ENCODE data around the gene ICAM3.
A peak's percentile ranks its signal among the peaks of the same experiment; 100 is the strongest.
"Not testable (repeated sequence)": the region's sequence is repeated elsewhere in the genome, so short reads cannot be mapped to it uniquely, and the experiment has no call there.

The ICAM3 gene

DNA sequence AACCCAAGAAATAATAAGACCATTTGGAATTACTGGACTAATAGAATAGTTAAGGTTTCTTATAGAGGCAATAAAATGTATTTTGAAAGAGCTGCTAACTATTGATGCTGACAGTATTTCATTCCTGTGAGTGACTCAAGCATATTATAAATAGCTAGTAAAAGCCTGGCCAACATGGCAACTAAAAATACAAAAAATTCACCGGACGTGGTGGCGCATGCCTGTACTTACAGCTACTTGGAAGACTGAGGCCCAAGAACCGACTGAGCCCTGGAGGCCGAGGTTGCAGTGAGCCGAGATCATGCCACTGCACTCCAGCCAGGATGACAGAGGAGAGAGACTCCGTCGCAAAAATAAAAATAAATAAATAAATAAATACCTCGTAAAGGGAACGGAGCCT, 5.4 kb upstream of the ICAM3 start:
- no peak for DNase-seq (ENCODE audit: low read depth)

DNA sequence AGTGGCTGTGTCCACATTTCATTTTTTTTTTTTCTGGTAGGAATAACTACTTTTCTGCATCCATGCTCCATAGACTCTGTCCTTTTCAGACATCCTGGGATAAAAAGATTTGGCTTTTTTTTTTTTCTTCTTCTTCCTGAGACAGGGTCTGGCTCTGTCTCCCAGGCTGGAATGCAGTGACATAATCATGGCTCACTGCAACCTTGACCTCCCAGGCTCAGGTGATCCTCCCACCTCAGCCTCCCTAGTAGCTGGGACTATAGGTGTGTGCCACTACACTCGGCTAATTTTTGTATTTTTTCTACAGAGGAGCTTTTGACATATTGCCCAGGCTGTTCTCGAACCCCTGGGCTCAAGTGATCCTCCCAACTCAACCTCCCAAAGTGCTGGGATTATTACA, 4.1 kb upstream of the ICAM3 start:
- DNase-seq (ENCODE audit: low read depth) = no peak

DNA sequence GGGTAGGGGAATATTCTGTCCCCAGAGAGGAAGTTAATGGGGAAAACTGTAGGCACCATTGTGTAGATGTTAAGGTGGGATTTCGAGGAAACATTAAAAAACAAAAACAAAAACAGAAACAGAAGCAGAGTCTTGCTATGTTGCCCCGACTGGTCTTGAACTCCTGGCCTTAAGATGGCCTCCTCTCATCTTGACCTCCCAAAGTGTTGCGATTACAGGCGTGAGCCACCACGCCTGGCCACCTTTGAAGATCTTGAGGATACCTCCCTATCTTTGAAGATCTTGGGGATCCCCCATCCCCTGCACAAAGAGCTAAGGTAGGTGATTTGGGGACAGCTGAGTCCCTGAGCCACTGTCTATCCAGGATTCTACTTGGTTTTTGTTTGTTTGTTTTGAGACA, 553 bp upstream of the ICAM3 start:
- DNase-seq (ENCODE audit: low read depth) = no peak

DNA sequence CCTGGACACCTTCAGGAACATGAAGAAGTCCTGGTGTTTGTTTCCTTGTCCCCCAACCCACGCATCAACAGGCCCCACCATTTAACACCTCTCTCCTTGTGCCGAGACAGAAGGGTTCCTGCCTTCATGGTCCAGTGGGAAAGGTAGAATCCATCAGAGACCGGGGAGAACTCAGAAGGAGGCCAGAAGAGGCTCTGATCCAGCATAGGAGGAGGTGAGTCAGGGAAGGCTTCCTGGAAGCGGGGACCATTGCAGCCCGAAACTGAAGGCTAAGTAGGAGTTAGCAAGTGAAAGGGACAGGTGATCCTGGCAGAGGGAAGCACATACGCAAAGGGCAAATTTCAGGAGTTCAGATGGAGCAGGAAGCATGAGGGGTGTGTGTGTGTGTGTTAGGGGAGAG, 484 bp downstream of the ICAM3 start:
- no peak for DNase-seq (ENCODE audit: low read depth)

DNA sequence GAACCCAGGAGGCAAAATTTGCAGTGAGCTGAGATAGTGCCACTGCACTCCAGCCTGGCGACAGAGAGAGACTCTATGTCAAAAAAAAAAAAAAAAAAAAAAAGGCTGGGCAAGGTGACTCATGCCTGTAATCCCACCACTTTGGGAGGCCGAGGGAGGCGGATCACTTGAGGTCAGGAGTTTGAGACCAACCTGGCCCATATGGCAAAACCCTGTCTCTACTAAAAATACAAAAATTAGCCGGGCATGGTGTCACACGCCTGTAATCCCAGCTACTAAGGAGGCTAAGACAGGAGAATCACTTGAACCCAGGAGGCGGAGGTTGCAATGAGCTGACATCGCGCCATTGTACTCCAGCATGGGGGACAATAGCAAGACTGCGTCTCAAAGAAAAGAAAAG, 2.7 kb downstream of the ICAM3 start:
- not testable (repeated sequence) for DNase-seq (ENCODE audit: low read depth)

DNA sequence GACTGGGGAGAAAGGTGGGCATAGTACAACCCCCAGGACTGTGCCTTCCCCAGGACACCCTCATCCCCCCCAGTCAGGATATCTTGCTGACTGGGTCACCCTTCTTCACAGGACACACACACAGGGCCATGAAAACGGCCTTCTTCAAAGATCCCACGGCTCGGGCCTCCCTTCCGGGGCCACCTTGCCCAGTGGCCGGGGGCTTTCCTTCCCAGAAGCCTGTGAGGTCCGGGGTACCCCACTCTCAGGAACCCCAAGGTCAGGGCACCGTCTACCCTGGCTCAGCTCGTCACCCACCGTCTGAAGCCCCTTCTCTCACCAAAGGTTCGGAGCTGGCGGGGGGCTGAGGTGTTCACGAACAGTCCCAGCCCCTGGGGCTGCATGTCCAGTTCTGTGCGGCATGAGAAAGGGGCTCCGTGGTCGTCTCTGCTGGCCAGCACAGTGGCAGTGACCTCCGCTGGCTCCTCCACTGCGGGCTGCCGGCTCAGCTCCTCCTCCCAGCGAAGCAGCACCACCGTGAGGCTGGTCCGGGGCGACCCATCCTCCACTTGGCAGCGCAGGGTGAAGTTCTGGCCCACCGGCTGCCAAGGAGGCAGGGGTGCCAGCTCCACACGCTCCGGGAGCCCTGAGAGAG, 4.0 kb downstream of the ICAM3 start:
- no peak for DNase-seq (ENCODE audit: low read depth)

DNA sequence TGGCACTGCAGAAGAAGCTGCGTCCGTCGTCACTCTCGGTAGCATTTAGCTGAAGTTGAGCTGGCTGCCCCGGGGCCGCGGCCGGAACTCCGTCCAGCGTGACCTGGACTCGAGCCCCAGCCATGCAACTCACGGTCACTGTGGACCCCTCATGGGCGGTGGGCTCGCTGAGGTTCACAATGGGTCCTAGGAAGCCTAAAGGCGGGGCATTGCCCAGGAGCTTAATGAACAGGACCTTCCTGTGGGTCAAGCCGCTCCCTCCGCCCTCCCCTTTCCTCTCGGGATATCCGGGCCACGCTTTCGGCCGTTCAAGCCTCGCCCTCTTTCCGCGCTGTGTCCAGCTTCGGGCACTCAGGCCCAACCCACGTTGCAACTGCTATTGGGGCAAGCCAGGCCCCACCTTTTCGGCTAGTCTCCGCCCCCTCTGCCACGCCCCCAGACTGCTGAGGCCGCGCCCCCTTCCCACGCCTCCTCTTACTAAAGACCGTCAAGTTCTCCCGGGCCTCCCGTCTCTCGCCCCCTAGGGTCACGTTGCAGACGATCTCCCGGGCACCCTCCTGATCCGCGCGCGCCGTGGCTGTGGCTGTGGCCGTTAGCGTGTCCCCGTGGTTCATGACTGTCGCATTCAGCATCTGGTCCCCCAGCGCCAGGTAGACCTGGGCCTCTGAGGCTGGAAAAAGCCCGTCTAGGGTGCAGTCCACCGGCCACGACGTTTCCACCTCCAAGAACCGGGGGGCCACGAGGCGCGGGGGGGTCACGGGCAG, 4.7 kb downstream of the ICAM3 start:
- DNase-seq (ENCODE audit: low read depth) = peak; percentile 73

DNA sequence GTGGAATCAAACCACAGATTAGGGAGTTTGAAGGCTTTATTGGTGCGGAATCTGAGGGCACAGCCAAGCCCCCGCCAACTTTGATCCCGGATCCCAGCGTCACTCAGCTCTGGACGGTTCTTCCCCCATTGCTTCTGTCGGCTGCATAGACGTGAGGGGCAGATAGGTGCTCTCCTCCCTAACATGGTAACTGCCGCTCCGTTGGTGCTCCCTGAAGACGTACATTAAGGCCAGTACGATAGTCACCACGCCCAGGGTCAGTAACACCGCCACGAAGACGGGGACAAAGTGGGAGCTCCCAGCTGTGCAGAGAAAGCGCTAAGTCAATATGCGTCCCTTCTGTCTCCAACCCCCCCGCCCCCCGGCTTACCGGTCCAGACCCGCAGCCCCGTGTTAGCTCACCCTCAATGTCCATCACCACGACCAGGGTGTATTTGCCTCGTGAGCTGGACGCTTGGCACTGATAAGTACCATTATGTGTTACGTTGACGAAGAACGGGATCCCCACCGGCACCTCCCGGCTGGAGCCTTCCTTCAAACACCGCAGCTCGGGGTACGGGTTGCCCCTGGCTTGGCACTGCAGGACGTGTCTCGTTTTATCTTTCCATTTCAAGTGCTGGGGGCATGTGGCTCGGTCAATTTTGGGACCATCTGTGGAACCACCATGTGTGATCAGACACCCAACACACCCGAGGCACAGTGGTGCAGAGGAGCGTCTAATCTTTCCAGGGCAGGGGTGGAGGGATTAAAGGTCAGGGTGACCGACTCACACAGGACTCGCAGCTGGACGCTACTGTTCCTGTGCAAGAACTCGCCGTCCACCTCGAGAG, 5.5 kb downstream of the ICAM3 start:
- no peak for DNase-seq (ENCODE audit: low read depth)

DNA sequence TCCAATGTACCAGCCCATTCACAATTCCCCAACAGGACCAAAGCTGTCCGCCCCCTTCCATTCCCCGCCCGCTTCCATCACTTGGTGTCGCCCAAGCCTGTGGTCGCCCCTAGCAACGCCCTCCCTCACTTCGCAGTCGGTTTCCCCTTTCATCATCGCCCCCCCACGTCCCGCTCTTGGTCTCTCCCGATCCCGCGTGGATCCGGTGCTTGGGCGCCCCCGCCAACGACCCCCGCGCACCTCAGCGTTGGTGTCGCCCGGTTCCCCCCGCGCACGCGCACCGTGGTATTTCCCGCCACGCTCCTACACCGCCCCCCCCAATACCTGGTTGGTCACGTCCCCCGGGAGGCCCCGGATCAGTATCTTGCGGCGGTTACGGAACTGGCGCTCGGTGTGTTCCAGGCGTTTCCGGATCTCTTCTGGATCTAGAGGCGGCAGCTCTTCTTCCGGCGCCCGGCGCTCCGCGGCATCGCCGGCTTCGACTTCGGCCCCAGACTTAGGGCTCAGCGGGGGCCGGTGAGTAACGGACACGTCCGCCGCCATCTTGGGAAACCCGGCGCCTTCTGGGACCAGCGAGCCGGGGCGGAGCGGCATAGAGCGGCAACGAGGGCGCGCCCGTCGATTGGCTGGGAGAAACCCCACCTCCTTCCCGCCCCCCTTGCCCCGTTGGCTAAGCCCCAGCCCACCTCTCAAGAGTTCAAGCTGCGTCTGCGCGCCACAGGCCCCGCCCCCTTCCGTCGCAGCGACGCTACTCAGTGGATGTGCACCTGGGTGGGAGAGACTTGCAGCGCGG, 6.3 kb downstream of the ICAM3 start, which contains the start of gene RAVER1:
Gene RAVER1 (minus strand): TSS at position 565 of the 793 bp plus-strand sequence. CDS start 22 bp downstream, at position 543.
- peak; percentile 67 for DNase-seq (ENCODE audit: low read depth)

DNA sequence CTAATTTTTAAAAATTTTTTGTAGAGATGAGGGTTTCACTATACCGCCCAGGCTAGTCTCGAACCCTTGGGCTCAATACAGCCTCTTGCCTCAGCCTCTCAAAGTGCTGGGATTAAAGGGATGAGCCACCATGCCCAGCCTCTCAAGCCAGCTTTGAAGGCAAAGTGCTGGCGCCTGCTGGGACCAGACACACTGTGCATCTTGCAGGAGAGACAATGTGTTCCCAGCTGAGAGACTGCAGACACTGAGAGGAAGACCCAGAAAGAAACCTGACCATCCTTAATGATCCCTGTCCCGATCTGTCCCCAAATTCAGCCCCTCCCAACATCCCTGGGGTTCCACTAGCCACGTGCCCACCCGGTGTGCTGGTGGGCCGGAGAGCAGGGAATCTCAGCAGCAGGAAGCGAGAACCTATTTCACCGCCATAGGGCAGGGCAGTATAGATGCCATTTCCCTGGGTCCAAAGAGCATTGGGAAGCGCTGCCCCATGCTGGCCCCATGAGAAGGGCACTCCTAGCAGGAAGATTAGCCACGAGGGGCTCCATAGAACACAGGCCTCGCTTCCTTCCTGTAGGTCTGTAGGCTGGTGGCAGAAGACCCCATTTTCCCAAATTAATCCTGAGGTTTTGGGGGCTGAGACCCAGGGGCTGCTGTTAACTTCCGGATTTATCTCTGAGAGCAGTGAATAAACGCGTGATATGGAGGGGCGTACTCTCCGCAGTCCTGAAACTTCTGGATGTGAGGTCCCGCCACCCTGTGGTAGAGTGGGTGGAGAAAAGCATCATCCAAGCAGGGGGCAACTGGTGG, 7.1 kb downstream of the ICAM3 start:
- no peak for DNase-seq (ENCODE audit: low read depth)

DNA sequence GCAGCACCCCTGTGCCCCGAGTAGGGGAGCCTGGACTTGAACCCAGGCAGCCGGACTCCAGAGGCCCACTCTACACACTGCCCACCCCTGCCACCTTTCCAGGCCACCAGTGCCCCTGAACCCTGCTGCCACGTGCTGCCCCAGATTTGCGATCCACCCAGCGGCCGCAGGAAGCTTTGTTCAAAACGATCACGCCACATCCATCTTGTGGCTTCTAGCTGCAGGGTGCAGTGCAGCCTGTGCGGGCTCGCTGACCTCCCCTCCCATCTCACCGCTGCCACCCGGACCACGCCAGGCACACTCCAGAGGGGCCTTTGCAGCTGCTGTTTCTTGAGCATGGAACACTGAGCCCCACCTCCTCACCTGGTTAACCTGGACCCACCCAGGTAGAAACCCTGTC, 9.9 kb downstream of the ICAM3 start:
- DNase-seq (ENCODE audit: low read depth) = no peak

DNA sequence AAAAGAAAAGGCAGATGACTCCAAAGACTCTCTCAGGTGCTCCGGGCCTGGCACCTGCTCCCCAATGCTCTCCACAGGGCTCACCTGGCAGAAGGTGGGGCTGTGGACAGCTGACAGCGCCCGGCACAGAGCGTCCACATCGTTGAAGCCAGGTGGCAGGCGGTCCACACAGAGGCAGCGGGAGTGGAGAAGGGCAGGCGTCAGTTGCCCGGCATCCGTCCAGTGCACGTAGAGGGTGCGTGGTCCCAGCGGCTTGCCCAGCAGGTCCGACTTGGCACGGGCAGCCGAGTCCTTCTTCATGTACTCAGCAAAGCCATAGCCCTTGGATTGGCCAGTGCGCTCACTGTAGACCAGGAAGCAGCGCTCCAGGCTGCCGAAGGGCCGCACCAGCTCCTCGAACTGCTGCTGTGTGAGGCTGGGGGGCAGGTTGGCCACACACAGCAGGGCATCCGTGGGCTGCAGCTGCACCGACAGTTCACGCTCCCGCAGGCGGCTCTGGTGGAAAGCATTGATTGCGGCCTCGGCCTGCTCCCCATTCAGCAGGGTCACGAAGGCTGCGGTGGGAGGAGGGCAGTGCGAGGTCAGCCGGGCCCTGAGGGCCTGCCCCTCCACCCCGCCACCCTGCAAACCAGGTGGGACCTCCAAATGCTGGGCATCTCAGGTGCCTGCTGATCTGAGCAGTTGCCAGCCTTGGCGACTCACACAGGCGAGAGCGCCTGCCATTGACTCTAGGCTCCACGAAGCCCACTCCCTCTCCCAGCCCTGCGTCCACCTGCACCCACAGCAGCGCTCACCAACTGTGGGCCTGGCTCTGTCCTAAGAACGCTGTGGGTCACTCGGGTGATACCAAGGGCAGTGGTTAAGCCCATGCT, 10.6 kb downstream of the ICAM3 start:
- DNase-seq (ENCODE audit: low read depth) = no peak

DNA sequence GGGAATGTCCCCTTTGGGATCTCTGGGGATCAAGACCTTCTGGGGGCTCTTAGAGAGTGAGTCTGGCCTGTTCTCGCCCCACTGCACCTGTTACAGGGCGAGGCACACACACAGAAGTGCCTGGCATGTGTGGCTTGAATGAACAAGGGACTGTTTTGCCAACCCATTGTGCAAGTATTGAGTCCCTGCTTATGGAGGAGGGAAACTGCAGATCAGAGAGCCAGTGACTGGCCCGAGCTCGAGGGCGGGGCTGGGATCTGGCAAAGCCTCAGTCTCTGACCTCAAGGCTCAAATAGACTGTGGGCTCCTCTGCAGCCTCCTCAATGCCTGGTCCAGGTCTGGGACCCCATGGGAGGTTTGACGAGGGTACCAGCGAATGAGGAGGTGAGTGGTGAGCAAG, 11.6 kb downstream of the ICAM3 start:
- no peak for DNase-seq (ENCODE audit: low read depth)

DNA sequence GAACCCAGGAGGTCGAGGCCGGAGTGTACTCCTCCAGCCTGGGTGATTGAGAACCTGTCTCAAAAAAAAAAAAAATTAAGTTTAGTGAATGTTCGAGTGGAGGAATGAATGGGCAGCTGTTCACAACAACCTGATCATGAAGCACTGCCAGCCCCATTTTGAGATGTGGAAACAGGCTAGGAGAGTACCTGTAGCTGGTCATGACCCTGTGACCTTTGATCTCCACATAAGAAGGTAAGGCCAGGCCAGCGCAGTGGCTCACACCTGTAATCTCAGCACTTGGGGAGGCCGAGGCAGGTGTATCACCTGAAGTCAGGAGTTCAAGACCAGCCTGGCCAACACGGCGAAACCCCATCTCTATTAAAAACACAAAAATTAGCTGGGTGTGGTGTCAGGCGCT, 13.7 kb downstream of the ICAM3 start:
- no peak for DNase-seq (ENCODE audit: low read depth)

DNA sequence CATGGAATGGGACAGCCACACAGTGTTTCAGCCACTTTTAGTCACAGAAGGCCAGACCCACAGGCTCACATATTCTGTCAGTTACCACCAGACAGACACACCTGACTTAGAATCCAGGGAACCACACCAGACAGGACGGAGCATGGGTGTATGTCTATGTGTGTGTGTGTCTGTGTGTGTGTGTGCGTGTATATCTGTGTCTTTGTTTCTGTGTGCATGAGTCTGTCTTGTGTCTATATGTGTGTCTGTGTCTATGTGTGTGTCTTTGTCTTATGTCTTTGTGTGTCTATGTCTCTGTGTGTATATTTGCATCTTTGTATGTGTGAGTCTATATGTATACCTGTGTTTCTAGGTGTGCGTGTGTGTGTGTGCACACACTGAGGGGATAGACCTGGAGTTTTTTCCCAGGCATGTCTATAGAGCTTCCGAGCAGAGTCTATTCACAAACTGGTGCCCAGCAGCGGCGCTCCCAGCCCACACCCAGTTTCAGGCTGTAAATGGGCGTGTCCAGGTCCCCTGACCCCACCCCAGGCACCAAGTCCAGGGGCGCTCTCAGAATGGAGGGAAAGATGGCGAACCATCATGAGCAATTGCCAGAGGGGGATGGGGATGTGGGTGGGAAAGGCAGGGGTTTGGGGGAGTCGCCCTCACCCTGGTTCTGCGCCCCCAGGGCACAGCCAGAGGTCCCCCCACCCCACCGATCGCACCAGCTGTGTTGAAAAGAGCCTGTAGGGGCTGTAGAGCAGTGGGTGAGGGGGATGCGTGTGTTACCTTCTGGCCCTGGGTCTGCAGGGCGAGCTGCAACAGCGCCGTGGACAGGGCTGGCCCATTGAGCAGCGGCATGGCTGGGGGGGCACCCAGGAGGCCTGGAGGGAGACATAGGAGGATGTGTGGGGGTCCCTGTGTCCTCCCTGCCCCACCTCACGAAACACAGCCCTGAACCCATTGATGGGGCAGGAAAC, 17.3 kb downstream of the ICAM3 start:
- DNase-seq (ENCODE audit: low read depth) = no peak

DNA sequence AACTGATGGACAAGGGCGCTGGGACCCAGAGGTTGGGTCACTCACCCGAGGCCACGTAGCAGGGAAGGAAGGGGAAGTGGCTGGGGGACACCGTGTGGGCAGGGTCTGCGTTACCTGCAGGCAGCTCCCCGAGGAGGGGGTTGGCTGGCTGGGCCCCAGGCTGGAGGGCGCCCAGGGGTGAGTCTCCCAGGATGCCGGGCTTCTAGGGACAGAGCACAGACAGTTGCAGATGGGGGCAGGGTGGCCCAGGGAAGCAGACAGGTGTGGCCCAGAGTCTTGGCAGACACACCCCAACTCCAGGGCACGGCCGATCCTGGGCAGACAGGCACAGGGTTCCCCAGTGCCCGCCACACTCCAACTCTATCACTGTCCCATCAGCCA, 18.0 kb downstream of the ICAM3 start:
- DNase-seq (ENCODE audit: low read depth) = no peak

DNA sequence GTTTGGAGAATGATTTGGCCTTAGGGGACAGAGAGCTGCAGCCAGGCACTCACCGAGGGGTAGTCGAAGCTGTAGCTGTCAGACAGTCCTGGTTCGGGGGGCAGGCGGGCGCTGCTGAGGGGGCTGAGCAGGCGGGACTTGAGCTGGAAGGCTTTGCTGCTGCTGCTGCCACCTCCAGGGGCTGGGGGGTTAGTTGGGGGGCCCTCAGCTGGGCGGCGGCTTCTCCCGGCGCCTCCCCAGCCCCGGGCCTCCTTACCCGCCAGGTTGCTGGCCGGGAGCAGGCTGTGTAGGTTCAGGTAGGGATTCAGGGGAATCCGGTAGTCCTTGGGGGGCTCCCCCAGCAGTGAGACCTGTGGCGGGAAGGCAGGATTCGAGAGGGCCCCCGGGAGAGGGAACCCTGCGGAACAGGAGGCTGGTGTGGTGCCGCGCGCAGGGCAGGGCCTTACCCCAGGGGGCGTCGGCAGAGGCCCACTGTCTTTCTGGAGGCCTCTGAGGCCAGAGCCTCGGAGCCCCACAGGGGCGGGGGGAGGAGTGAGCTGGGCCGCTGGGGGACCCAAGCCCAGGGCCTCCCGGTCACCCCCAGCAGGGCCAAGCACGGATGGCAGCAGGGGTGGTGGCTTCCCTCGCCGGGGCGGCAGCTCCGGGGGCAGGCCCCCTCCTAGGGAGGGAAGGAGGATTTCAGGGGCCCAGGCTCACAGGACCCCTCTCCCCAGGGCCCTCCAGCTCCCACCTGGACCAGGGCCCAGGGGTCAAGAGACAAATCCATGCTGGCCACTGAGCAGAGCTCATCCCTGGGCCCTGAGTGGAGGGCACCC, 18.6 kb downstream of the ICAM3 start:
- DNase-seq (ENCODE audit: low read depth) = no peak
